Left hindlimb (tissue), 1 donor: Measurements from ENCODE around the gene LGR5.

ENCODE experiments used
- DNase-seq: peaks from one replicate; pipeline ENCODE4 v3.0.0-alpha.2; 2018

LGR5 gene

DNA sequence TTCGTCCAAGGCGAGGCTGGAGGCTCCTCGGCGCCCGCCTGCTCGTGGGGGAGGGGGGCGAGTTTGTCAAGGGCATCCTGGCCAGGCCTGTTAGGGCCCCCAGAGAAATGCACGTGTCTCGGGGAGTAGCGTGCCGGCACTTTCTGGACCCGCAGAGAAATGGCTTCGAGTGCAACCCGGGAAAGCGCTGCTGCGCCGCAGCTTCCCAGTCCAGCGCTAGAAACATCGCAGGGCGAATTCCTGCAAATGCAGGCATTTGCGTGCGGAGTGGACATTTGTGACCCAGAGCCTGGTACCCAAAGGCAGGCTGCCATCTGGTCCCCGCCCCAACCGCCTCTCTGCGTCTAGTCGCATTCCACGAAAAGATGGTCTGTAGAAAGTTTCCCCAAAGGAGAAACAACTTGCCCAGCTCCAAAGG, 756 bp downstream of the LGR5 start:
- DNase-seq, result no peak

DNA sequence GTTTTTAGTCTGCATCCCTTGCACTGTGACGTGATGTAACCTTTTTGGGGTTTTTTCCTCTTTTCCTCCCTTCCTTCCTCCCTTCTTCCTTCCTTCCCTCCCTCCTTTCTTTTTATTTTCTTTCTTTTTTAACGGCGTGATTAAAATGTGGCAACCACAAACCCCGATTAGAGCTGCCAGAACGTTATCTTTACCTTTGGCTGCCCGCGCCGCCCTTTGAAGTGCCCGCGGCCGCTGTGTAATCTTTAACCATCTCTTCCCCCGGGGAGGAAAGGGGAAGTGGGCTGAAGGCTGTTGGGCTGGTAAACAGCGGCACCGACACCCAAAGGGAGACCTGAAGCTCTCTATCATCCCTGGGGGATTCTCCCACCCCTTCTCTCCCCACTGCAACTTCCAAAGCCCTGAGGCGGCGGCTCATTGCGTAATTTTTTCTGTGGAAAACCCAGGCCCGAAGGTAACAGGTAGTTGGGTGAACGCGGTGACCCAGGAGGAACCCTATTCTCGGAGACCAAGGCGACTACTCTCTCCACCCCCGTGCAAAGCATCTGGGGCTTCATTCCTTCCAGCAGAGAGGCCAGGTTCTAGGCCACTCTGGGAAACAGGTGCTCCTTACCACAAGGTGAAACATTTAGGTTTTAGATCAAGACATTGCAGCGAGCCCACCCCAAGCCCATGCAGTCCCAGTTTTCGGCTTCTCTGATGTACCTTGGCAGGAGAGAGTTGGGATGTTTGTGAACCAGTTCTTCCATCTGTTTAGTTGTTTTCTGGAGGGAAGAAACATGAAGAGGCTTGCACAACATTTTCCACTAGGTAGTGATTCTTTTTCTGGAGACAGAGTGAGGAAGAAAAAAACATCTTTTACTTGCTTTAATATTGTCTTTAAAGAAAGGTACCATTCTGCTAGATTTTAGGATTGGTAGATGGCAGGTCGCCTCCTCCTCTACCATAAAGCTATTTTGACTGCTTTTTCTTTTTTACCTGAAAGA, 1.5 kb downstream of the LGR5 start:
- no peak for DNase-seq

DNA sequence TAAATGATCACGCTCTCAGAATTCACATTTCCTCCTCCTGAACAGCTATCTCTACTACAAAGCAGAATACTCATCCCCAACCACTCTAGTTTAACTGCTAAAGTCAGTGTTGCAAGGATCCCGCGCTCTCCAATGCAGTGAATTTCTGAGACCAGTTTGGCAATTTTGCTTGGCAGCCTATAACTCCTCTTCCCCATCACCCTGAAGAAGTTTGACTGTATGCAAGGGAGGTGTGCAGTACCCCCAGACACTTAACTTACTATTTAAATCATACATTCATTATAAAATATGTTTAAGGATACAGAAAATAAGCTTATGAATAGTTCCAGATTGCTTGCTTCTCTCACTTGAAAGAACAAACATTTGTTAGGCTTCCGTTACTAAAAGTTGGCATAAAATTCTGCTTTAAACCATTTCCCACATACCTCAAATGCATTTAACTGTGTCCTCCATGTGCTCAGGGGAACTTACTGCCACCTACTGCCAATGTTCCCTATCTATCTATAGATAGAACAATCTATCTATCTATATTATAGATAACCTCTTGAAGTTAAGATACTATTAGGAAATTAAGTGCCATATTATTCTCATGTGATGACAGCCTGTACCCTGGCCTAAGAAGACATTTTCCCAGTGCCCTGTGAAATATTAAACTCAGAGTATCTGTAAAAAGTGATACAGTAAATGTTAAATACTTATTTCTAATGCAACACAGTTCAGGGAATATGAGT, 2.4 kb downstream of the LGR5 start:
- no peak for DNase-seq

DNA sequence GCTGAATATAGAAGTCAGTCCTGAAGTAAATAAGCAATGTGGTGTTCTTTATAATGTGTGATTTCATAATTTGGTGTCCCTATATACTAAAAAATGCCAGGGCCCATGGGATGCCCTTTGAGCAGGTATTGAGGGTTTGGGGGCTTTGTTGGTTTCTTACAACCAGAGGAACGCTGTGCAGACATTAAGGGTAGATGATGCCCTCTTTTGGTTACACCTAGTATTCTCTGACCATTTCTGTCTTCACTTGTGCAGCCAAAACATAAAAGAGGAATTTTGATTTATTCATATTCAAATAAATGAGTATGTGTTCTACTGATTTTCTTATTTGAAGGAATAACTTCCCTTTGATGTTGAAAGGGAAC, 3.0 kb downstream of the LGR5 start:
- DNase-seq, result no peak

DNA sequence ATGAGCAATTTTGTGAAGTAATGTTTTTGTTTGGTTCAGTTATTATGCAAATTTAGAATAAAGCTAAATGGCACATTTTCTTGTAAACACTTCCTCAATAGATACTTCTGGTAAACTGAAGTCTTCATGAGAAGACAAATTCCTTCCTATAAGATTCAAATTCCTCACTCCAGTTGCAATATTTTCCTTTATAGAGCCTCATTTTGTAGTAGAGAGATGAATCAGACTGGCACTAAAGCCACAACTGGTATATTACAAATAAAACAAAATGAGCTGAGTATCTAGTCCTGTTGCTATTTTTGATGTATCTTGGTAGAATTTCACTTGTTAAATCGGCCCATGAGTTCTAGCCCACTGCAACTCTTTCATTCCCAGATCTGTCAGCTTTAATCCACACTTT, 5.5 kb downstream of the LGR5 start:
- no peak for DNase-seq

DNA sequence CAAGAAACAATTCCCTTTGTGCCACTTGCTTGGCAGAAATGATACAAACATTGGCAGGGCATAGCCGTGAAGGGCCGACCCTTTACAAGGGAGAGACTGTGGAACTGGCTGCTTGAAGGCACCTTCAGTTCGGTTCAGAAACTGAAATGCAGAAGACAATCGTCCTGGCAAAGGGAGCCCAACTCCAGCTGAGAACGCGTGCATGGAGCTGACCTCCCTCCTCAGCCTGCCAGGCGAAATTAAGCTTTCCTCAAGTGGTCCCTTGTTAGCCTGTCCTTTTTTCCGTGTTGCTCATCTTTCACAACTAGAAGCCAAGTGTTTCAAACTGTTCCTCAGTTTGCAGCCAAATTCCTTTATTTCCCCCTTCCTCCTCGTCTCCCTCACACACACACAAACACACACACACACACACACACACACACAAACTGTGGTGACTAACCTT, 8.1 kb downstream of the LGR5 start:
- no peak for DNase-seq

DNA sequence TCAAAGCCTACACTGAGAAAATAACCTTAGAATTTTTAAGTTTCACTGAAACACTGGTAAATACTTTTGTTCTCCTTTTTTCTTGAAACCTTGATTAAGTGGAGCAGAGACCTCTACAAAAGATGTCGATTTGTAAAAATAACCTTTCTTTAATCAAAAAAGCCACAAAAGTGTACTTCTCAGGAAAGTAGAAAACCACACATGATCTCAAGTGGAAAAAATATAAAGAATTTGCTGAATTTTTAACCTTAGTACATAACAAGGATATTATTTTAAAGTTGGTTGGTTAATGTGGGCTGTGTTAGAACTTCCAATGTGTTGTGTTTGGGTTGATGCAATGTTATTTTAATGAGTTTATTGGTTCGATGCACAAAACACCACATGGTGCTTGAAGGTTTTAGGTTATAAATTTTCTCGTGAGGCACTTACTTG, 8.6 kb downstream of the LGR5 start:
- DNase-seq, result no peak

- DNase-seq, result no peak
Observed at GRCh38 chr12:71449373-71450070, 9.9 kb downstream of the LGR5 start.

- DNase-seq, result no peak
Observed at GRCh38 chr12:71452006-71452405, 12.4 kb downstream of the LGR5 start.

GRCh38 chr12:71455028-71455737, 15.6 kb downstream of the LGR5 start:
- DNase-seq, result no peak

GRCh38 chr12:71456316-71456715, 16.7 kb downstream of the LGR5 start:
- no peak for DNase-seq

DNA sequence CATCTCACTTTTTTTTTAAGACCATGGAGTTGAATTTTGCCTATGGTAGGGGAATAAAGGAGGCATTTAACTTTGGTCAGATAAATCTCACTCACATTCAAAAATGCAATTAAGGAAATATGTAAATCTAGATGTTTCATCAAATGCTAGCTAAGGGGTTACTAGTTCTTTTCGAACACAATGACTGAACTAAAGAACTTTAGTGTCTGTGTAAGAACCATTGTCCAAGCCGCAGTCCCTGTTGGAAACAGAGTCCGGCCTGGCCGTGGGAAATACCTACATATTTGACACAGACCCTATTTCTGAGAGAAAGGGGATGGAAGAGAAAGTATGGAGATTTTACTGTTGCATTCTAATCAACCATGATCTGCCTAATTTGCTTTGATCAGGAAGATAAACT, 17.4 kb downstream of the LGR5 start:
- no peak for DNase-seq

GRCh38 chr12:71460318-71460717, 20.7 kb downstream of the LGR5 start:
- no peak for DNase-seq

DNA sequence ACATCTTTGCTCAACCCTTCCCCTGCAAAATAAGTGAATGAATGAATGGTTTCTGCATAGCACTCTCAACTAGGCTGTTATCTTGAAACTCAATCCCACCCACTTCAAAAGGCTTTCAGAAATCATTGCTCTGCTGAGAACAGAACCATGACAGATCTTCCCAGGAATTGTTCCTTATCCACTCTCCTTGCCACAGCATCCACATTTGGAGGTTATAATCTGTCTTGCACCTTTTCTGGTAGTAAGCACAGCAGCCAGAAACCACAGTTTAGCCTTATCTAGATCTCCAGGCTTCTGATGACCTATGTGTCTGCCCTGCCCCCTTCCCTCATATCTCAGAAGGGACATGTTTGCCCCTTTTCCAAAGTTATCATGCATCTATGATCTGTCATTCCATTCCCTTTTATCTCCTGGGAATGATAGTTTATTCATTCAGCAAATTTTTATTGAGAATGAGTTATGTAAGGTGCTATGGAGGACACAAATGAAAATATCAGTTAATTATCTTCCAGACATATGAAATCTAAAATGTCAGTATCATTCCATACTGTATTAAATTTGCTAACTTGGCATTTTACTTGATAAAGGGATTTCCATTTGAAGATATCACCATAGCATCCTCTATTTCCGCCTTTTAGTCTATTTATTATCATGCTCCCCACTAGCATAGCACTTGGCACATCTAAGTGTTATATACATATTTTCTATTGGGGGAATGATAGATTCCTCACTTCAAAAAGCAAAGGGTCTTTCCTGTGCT, 21.4 kb downstream of the LGR5 start:
- DNase-seq, result no peak

GRCh38 chr12:71461787-71462328, 22.3 kb downstream of the LGR5 start:
- DNase-seq, result no peak

- no peak for DNase-seq
Observed at GRCh38 chr12:71465796-71466195, 26.2 kb downstream of the LGR5 start.

- no peak for DNase-seq
Observed at GRCh38 chr12:71469258-71469750, 29.7 kb downstream of the LGR5 start.

DNA sequence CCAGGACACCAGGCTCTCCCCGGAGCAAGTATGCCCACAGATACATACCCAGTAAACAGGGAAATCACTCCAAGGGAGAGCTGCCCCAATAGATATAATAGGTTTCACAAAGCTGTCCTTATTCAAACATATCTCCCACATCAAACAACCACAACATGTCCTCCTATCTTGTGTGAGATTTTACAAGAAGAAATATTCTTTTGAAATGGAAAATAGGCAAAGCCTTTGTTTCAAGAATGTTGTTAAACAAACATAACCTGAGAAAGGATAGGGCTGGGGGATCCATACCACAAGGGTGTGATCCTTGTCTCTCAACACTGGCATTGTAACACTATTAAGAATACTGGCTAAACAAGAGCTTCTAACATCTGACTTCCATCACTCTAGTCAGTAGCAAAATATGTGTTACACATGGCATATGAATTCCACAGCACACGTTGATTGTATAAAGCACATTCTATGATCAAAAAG, 32.9 kb downstream of the LGR5 start:
- DNase-seq, result no peak

- DNase-seq, result no peak
Observed at GRCh38 chr12:71474791-71475190, 35.2 kb downstream of the LGR5 start.

DNA sequence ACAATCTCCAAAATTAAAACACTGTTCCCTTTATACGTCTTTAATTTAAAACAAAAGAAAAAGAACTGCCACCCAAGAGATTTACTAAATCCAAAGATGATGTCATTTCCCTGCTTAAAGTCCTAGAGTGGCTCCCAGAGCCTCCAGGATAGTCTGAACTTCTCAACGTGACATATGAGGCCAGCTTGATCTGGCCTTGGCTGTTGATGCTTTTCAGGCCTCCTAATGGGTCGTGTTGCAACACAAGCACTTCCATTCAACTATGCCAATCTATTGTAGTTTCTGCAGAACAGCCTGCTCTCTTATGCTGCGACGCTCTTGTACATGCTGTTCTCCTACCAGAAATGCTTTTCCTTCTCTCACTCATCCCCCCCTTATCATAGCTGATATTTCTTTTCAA, 35.7 kb downstream of the LGR5 start:
- DNase-seq, result no peak

DNA sequence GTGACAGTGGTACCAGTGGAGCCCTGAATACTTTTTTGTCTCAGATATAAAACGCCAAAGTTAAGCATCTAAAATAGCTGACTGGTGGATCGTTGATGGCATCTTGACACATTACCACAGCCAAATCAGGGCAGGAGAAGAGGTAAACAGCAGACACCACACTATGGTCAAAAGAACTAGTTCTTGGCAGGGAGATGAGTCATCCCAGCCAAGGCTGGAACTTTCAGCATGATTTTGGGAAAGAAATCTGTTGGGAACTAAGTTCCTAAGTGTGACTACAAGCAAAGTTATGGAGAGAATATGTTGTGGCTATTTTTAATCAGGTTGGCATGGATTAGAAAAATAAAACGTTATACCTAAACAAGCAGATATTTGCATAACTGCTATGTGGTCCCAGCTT, 36.9 kb downstream of the LGR5 start:
- no peak for DNase-seq
